Measurements from ENCODE around the gene LHFPL2.
A peak's percentile ranks its signal among the peaks of the same experiment; 100 is the strongest.
"Not testable (repeated sequence)": the region's sequence is repeated elsewhere in the genome, so short reads cannot be mapped to it uniquely, and the experiment has no call there.

LHFPL2 gene

DNA sequence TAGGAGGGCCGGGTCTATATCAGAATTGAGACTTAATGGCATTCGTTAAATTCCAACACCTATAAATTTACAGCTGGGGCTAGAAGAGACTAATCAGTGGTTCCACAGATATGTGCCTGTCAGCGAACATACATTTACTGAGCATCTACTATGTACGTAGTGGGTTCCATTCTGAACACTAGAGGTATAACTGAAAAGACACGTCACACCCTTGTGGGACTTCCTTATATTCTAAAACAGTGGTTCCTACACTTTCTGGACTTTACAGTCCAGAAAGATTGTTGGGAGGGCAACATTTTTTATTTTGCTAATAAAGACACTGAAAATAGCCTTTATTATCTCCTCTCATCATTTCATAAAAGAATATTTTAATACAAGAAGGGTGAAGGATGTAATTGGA is 147.7 kb downstream of the LHFPL2 start:
- no peak for DNase-seq (ENCODE audit: low spot score)

DNA sequence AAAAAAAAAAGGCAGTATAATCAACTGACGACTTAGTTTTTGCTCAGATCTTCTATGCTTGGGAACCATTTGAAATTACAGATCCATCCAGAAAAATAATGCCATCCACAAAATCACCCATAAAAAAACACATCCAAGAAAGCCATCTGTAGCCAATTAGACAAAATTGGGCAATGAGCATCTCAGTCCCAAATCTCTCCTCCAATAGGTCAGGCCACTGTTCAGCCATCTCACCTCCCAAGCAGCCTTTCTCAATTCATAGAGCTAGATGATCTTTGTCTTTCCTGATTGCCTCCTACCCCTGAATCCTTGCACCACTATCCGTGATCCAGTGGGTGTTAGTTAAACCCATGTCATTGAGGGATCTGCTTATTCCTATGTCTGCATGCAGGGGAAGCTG is 148.5 kb downstream of the LHFPL2 start:
- no peak for DNase-seq (ENCODE audit: low spot score)

DNA sequence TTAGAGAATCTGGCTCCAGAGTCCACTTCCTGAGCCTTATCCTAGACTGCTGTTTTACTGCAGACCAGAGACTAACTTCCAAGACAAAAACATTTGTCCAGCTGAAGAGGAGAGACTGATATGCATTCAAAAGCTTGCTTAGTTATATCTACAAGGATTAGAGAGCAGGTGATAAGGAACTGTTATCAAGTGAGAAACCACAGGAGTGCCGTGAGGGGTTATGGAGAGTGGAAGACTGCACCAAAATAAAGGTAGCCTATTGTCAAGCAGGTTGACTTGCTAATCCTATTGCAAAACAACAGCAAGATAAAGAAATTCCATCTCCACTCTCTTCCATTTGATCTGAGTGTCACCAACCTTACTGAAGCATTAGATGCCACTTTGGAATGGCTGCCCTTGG is 149.1 kb downstream of the LHFPL2 start:
- DNase-seq (ENCODE audit: low spot score), result no peak

DNA sequence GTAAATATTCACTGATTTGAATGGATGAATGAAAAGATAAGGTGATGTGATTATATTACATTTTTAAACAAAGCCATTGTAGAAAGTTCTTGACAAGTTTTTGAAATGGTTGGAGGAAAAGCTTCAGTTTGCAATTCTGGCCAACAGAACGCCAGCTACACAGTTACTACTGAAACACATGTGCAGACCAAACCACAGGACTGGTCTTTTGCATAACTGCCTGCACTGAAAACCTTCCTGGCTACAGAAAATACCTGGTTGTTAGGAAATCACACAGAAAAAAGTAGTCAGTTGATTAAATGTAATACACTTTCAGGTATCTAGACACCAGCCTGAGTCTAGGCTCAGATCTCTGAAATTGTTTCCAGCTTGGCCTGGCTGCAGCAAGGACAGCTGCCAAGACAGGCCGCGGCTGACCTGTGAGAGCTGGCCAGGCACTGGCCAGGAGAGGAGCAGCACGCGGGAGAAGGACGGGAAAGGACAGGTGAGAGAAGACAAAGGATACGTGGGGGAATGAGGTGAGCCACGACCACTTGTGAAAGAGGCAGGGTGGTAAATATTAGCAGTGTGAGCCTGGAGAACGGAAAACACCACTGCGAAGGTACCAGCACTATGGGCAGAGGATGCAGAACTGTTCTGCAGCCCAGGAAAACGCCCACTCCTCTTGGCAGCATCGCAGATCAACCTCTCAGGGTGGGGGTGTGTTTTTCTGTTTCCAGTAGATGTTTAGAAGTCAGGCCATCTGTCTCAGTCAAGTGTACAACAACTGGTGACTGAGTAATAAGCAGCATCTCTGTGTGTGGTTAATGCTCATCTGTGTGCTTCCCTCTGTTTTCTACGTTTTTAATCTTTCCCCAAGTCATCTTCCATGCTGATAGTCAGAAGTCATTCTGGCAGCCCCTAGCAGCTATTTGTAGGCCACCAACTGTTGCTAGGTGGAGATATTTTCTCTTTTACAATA is 150.7 kb downstream of the LHFPL2 start:
- no peak for DNase-seq (ENCODE audit: low spot score)

DNA sequence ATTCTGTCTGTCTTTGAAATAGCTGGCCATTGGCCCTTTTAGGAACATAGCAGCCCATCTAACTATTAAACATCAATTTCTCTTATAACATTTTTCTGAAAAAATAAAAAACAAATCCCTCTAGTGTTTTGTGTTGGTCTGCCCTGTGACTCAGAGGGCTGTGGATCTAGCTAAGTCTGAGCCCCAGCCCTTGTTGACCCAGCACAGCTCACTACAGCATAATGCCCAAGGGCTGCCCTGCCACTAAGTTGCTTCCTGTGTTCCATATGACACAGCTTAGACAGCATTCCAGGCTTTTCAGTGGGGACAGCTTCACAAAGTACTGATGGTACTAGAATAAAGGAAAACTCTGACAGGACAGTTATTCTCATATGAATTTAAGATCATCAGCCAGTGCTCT is 152.2 kb downstream of the LHFPL2 start:
- DNase-seq (ENCODE audit: low spot score), result no peak

DNA sequence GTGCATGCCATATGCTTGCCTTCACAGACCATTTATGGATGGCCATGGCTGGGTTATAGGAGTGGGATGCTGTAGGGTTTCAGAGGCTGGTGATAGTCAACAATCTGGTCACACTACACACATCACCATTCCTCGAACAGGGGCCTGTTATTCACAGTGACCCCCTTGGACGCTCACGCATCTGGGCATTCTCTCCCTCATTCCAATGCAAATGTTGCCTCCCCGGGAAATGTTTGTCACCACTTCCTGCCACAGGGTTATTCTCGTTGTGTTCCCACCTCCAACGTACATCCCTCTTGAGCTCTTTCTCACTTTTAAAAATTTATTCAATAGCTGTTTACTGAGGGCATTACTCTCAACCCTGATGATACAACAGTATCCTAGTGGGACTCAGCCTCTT is 152.8 kb downstream of the LHFPL2 start:
- DNase-seq (ENCODE audit: low spot score), result no peak

DNA sequence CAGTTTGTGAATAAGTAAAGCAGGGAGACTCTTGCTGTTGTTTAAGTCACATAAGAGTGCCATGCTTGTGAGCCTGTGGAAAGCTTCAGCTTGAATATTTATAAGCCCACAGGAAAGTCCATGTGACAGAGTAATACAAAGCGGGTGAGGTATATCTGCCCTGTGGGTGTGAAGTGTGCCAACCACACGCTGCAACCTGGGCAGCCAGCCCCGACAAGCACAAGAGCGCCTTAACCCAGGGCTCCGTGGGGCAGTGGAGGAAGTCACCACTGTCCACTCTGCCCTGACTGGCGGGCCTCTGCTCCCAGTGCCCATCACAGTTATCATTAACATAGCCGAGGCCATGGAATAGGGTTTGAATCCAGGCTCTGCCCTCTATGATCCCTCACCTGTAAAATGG is 155.9 kb downstream of the LHFPL2 start:
- DNase-seq (ENCODE audit: low spot score), result no peak

DNA sequence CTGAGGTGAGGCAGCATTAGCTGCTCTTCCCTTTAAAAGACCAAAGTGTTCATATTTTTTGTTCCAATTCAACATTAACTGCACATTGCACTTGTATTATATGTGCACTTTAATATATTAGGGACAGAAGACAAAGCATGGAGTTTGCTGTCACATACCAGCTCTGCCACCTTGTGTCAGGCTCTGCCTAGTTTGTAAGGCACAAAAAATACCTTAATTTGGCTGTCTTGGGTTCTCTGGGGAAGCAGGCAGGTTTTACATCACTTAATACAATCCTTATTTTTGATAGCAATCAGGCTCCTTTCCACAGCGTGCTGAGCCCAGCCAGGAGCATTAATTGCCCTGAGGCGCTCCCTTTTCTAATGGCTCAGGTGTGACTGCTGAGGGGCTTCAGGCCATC is 156.3 kb downstream of the LHFPL2 start:
- no peak for DNase-seq (ENCODE audit: low spot score)

DNA sequence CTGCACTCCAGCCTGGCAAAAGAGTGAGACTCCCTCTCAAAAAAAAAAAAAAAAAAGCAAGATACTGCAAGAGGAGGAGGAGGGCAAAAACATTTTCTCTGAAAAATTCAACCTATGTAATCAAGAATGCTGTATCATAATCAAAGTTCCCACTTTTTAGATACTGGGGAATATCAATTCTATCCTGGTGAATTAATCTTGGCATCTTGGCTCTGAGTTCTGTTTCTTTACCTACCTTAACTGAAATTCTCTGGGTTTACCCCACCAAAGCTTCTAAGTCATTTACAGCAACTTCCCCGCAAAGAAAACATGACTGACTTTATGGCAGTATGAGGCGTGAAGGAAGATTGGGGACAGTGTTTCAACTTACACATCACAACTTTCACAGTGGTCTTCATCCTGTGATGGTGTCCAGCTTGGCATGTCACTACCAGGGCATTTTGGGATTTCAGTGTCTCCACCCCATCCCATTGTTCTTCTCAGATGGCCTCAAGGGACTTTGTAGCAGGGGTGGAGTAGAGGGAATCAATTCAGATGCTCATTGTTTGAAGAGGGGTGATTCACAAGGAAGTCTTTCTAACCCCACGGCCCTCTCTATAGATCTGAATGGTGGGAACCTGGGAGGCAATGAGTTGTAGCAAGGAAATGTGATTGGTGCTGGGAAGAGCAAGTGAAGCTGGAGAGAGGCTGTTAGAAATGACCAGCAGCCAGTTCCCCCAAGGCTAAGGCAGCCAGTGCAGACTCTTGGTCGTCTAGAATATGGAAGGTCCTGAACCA is 157.7 kb downstream of the LHFPL2 start:
- no peak for DNase-seq (ENCODE audit: low spot score)

DNA sequence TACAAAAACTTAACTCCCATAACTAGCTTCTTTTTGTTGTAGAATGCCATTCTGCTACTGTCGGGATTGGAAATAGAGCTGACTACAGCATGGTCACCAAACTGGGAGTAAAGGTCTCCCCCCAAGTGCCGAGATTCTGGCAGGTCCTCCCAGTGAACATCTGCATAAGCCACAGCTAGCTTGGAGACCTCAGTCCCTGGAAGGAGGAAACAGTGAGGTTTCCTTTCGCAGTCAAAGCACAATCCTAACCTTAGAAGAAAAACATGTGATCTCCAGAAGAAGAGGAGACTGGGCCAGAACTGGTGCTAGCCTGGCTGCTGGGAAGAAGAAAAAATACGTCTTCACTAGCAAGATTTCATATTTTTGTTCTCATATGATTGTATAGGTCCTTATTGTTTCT is 160.7 kb downstream of the LHFPL2 start:
- DNase-seq (ENCODE audit: low spot score), result no peak

DNA sequence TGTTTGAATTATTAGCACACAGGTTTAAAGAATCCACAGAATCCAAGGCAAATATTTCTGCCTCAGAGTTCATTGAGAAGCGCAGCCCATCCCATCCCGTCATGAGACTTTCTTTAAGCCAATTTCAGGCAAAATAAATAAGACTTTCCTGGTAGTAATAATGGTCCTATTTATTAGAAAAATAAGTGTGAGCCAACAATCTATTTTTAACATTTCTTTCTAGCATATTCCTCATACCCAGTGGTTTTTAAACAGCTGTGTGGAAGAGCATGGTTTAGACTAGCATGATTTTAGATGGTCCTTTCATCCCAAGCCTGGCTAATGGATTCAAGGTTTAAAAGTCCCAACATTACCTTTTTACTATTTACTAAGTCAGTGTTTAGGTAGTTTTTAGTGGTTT is 162.4 kb downstream of the LHFPL2 start:
- no peak for DNase-seq (ENCODE audit: low spot score)

DNA sequence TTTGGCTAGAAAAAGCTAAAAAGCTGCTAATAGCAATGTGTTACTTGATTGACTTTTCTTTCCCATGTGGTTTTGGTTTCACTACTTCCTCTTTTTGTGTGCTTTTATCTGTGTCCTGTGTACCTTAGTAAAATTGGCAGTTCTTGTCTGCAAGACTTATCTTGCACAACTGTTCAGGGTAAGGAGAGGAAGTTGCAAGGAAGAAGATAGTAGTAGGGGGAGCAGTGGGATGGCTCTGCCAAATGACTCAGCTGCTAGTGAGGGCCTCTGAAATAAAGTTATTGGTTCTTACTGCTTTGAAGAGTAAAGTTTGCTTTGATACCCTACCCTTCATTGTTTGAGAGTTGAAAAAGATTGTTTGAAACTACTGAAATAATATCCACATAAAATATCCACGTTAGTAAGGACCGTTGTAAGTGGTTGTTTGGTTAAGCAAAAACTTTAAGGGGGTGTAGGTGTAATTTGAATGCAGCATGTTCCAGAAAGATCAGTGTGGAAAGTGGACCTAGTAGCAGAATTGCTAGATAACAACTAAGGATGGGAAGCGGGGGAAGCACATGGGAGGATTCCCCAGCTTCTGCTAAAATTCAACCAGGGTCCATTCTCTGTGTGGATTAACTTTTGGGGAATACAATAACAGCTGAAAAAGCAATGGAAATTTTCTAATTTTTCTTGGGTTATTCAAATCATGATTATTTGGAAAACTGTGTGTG is 164.6 kb downstream of the LHFPL2 start:
- peak; percentile 4 for DNase-seq (ENCODE audit: low spot score)

DNA sequence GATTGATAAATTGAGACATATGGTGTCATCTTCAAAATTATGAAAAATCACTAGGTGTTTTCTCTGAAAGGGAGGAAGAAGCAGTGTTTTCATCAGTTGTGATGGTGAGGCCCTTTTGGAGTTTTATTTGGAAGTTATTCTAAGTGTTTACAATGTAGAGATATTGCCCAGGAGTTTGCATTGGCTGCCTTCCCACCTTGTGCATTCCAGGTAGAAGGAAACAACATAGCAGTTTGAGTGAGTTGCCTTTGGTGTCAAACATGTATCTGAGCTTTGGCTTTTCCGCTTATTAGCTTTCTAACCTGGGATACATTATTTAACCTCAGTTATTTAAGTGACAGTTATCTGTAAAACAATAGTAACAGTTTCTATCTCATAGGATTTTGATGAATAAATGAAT is 165.6 kb downstream of the LHFPL2 start:
- DNase-seq (ENCODE audit: low spot score), result no peak

DNA sequence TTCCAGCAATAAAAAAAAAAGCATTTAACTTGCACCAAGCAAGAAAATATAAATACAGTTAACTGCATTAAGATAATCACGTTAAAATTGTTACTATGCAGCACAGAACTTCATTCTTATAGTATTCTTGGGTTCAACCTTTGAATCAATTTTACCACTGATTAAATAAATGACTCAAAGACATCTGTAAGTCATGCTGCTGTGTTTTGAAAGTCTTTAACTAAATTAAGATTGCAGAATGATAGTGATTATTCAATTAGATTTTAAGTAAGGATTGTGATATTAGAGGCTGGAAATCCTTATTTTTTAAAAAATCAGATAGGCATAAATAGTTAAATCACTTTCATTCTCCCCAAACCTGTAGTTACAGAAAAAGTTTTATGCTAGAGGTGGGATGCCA is 171.8 kb downstream of the LHFPL2 start:
- no peak for DNase-seq (ENCODE audit: low spot score)

DNA sequence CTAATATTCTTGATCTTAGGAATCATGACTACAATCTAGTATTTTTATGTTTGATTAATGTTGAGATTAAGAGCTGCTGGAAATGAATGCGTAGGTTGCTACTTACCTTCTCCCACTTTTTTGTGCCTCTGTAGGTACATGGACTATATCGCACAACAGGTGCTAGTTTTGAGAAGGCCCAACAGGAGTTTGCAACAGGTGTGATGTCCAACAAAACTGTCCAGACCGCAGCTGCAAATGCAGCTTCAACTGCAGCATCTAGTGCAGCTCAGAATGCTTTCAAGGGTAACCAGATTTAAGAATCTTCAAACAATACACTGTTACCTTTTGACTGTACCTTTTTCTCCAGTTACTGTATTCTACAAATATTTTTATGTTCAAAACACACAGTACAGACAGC is 173.2 kb downstream of the LHFPL2 start:
- DNase-seq (ENCODE audit: low spot score), result no peak

DNA sequence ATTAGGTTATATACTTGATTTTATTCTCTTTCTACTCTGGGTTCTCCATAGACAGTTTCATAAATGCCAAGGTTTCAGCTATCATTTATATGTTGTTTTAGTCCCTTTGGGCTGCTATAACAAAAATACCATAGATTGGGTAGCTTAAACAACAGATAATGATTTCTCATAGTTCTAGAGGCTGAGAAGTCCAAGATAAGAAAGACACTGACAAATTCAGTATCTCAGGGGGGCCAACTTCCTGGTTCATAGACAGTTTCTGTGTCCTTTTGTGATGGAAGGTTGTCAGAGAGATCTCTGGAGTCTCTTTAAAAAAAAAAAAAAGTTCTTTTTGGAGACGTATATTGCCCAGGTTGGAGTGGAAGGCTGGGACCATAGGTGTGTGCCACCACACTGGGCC is 174.8 kb downstream of the LHFPL2 start:
- no peak for DNase-seq (ENCODE audit: low spot score)

DNA sequence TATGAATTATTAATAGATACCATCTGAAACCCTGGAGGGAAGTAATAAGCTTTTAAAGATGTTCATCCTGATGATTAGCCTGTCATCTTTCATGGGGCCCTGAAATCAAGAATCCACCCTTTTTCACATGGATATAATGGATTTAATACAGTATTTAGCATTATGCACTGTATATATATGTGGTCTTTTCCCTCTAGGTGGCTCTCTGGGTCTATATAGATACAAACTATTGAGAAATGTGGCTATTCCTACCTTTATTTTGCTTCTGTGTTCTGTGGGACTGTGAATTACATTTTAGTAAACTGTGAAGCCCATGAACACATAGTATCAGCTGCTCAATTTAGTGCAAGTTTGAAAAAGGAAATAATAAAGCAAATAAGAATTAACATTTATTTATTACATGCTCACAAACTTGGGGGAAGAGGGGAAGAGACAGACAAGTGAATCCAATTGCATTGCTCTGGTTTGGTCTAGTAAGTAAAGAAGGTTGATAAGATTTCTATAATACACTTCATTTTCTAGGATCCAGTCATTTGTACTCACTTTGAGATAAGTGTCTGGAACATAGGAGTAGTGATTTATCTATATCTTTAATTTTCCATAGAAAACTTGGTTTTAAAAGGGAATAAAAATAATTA is 176.0 kb downstream of the LHFPL2 start:
- no peak for DNase-seq (ENCODE audit: low spot score)

DNA sequence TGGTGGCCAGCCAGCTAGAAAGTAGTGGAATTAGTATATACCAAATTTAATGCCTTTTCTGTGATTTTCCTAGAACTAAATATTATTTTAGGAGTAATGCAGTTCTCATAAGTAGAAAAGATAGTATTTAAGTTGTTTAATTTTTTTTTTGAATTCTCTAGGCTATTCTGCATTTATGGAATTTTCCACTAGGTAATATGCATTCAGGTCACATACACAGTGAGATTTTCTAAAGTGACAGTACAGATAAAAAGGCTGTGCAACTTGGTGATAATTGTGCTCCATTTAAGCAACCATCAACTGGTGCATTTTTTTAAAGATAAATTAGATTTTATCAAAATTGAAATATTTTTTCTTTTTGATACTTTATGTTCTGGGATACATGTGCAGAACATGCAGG is 176.7 kb downstream of the LHFPL2 start:
- DNase-seq (ENCODE audit: low spot score), result no peak

DNA sequence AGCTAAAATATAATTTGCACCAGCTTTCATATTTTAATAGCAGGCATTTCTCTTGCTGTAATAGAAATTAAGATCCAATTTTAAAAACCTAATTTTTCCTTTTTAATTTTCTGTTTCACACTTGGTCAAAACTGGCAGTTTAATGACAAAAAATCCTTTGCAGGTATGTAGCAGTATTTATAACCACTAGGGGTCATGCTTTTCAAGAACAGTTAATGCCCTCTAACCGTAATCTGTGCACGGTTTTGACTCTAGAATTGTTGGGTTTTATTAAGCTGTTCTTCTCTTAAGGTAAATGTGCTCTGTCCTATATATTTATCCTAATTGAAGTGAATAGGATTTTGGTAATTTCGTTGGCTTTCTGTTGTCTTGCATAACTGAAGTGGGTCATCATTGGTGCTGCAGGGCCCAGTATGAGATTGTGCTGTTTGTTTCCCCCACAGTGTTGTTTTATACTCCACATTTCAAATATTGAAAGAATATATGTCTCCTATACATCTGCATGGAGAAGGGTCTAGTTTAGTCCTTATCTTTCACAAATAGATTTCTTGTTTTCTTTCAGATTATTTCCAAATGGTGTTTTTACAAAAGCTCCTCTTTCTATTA is 180.7 kb downstream of the LHFPL2 start:
- peak; percentile 32 for DNase-seq (ENCODE audit: low spot score)

DNA sequence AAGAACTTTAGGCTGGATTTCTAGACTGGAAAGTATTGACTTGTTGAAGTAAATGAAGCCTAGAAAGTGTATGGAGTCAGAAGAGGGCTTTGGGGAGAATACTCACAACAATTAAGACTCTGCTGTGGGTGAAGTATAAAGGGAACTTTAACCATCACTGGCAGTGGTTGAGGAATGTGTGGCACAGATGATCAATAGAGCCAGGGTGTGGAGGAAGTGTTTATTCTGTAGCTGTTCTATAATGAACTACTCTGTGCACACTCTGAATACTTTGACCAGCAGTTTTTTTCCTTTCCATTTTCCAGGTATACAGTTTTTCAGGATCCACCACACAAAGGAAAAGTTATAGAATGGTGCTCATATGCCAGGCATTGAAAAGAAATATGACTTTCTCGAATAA is 181.4 kb downstream of the LHFPL2 start:
- DNase-seq (ENCODE audit: low spot score), result no peak

DNA sequence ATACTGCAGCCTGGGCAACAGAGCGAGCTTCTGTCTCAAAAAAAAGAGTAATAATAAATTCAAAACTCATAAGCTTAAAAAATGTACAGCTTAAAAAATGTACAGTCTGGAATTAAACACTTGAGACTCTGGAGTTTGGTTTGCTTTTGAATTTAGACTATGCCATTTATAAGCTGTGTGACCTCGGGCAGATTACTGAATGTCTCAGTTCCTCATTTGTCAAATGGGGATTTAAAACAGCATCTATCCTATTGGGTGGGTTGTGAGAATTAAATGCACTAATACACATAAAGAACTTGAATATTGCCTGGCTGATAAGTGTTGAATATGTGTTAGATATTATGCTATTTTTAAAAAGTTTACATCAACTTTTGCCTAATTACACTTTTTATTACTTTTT is 189.7 kb downstream of the LHFPL2 start:
- DNase-seq (ENCODE audit: low spot score), result no peak

DNA sequence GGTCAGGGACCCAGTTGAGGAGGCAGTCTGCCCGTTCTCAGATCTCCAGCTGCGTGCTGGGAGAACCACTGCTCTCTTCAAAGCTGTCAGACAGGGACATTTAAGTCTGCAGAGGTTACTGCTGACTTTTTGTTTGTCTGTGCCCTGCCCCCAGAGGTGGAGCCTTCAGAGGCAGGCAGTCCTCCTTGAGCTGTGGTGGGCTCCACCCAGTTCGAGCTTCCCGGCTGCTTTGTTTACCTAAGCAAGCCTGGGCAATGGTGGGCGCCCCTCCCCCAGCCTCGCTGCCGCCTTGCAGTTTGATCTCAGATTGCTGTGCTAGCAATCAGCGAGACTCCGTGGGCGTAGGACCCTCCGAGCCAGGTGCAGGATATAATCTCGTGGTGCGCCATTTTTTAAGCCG is 191.1 kb downstream of the LHFPL2 start:
- not testable (repeated sequence) for DNase-seq (ENCODE audit: low spot score)

Measured in activated CD4-positive, alpha-beta T cell treated with anti-CD3 and anti-CD28 coated beads, Interleukin-2, Interleukin-4, amounts not matched to agents 100 ng/mL and 50 ng/mL, durations not matched to agents 16 hours and 8 hours (primary cell).